GM12872 (cell line): ENCODE data around the gene CD300LB.

ENCODE experiments used
- TF ChIP-seq, protein P1 (sequence below): IDR thresholded peaks from 3 replicates; pipeline ENCODE4 v1.5.1; 2011; ENCODE audit warnings: low read depth, mild to moderate bottlenecking, low read length, moderate library complexity; ENCODE audit not compliant: insufficient read depth

The CD300LB gene

DNA sequence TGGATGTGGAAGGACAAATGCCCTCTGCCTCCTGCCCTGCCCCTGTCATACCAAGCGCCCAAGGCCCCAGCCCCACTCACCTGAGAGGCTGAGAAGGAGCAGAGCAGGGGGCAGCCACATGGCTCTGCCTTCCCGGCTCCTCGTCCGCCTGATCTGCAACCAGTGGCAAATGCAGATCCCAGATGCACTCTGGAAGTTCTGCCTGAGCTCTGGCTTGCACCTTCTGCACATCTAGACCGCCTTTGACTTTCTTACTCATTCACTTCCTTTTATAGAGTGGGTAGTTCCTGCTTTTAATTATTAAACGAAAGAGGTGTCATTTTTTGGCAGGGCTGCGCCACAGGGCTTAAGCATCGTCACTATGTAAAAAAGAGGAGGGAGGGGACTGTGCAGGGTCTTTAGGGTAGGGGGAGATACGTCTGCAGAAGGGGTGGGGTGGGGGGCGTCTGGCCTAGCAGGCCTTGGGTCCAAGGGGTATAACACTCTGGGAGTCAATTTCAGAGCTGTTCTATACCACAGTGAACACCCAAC, at the start of gene CD300LB:
CD300LB (minus strand) TSS at position 245 of the 531 bp plus-strand sequence; CDS start at position 120, 125 bp downstream.
- TF ChIP-seq, protein P1, sequence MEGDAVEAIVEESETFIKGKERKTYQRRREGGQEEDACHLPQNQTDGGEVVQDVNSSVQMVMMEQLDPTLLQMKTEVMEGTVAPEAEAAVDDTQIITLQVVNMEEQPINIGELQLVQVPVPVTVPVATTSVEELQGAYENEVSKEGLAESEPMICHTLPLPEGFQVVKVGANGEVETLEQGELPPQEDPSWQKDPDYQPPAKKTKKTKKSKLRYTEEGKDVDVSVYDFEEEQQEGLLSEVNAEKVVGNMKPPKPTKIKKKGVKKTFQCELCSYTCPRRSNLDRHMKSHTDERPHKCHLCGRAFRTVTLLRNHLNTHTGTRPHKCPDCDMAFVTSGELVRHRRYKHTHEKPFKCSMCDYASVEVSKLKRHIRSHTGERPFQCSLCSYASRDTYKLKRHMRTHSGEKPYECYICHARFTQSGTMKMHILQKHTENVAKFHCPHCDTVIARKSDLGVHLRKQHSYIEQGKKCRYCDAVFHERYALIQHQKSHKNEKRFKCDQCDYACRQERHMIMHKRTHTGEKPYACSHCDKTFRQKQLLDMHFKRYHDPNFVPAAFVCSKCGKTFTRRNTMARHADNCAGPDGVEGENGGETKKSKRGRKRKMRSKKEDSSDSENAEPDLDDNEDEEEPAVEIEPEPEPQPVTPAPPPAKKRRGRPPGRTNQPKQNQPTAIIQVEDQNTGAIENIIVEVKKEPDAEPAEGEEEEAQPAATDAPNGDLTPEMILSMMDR: no peak

- TF ChIP-seq, protein P1: no peak
These were observed 48.6 kb upstream of the CD300LB start for GRCh38 chr17:74579900-74580299.

DNA sequence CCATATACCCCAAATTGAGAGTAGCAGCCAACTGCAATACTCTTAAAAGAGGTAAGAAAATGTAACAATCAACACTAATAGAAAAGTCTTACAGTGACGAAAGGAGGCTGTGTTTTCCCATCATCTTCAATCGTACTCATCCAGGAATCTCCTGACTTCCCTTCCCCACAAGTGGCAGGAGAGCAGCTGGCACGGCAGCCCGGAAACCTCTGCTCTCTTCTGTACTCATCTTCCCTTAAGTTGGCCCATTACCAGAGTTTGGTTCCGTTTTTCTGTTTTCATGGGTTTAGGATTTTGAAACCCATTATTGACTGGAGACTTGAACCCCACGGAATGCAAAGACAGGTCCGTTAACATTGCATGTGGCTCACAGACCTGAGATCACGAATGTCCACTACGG, 47.7 kb upstream of the CD300LB start:
- TF ChIP-seq, protein P1: no peak

- TF ChIP-seq, protein P1: no peak
These were observed 43.3 kb upstream of the CD300LB start for GRCh38 chr17:74574489-74575142.

DNA sequence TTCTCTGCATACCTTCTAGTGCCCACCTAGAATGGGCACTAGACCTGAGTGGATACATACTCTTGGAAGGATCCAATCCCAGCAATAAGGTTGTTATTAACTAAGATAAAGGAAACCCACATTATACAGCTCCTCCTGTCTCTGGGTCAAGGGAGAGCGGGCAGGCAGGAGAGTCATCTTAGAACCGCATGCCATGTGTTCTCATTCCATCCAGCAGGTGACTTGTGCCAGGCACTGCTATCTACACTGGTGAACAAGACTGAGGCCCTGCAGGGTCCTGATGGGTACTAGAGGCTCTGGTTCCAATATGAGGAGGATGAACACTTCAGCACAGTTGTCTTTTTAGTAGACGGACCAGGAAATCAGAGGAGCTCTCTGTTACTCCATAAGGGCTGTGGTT, 41.9 kb upstream of the CD300LB start:
- TF ChIP-seq, protein P1: no peak

- TF ChIP-seq, protein P1: no peak
These were observed 40.5 kb upstream of the CD300LB start for GRCh38 chr17:74571621-74572270.
